ENCODE measurements around the gene ANTKMT.

ANTKMT gene, protein sequence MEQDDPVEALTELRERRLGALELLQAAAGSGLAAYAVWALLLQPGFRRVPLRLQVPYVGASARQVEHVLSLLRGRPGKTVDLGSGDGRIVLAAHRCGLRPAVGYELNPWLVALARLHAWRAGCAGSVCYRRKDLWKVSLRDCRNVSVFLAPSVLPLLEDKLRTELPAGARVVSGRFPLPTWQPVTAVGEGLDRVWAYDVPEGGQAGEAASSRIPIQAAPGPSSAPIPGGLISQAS

GRCh38 chr16:720990-721764 is at the start of gene ANTKMT:
TSS of gene ANTKMT (plus strand) at chr16:721146. CDS start at chr16:721275, 129 bp downstream.
- TF ChIP-seq TAF1 (IDR thresholded peaks at IDR 0.05; ENCODE audit: low read depth) (peak; percentile 25; the same call in 1 of the 2 replicates), NFIC (IDR thresholded peaks at IDR 0.05) (peak; percentile 82; the same call in 1 of the 2 replicates), YY1 (IDR thresholded peaks at IDR 0.05; ENCODE audit: low read depth) (0 out of 2 replicates have a peak, but pooled peaks have one; percentile 10), TCF12 (IDR thresholded peaks at IDR 0.05; ENCODE audit: low read depth) (no peak; the same call in 1 of the 2 replicates), USF1 (IDR thresholded peaks at IDR 0.05) (peak; percentile 49), TEAD4 (IDR thresholded peaks at IDR 0.05) (0 out of 2 replicates have a peak, but pooled peaks have one; percentile 26), ZBTB7A (IDR thresholded peaks at IDR 0.05; ENCODE audit: low read depth) (0 out of 2 replicates have a peak, but pooled peaks have one; percentile 73), RAD21 (IDR thresholded peaks at IDR 0.05; ENCODE audit: low read depth) (no peak; the same call in 1 of the 2 replicates), CEBPB (IDR thresholded peaks at IDR 0.05) (no peak), EP300 (IDR thresholded peaks at IDR 0.05; ENCODE audit: borderline replicate concordance) (no peak)
- TF ChIP-seq, protein P1, sequence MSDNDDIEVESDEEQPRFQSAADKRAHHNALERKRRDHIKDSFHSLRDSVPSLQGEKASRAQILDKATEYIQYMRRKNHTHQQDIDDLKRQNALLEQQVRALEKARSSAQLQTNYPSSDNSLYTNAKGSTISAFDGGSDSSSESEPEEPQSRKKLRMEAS (IDR thresholded peaks at IDR 0.05) = peak; percentile 100

DNA sequence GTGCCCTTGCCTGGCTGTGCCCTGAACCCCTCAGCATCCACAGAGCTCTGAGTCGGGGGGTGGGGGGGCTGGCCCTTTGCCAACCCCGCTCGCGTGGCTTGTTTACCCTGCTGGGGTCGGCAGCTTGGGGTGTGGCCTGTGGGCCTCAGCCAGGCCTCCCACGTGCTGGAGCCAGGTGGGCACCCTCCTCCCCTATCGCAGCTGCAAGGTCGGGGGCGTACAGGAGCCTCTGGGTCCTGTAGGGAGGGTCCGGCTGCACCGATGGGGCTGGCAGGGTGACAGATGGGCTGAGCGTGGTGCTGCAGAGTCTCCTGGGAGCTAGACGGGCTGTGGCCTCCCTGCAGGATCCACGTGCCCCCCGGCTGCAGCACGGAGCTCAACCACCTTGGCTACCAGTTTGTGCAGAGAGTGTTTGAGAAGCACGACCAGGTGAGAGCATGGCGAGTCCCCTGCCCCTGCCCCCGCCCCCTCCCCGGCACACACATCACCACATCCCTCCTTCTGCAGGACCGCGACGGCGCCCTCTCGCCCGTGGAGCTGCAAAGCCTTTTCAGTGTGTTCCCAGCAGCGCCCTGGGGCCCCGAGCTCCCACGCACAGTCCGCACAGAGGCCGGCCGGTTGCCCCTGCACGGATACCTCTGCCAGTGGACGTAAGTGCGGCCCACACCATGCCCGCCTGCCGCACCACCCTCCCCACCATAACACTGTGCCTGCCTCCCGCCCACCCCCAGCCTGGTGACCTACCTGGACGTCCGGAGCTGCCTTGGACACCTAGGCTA is 49.4 kb upstream of the ANTKMT start:
- no peak for TF ChIP-seq USF1 (IDR thresholded peaks at IDR 0.05)
- 0 out of 2 replicates have a peak, but pooled peaks have one; percentile 18 for TF ChIP-seq NFIC (IDR thresholded peaks at IDR 0.05)

DNA sequence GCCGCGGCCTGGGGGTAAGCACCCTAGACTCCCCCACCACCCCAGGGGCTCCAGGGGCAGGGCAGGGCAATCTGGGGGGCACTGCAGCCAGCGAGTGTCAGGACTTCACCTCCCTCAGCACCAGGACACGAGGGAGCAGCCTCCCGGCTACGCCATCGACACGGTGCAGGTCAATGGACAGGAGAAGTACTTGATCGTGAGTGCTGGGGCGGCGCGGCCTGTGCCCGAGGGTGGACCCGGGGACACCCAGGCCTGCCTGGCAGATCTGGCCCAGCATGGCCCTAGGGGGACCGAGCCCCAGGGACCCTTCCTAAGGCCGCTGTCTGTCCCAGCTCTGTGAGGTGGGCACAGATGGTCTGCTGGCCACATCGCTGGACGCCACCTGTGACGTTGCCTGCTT is 48.6 kb upstream of the ANTKMT start:
- TF ChIP-seq EGR1 (IDR thresholded peaks at IDR 0.05) (no peak), CREB1 (IDR thresholded peaks at IDR 0.05; ENCODE audit: low read depth) (no peak), TCF12 (IDR thresholded peaks at IDR 0.05; ENCODE audit: low read depth) (no peak), CEBPB (IDR thresholded peaks at IDR 0.05) (no peak), RAD21 (IDR thresholded peaks at IDR 0.05; ENCODE audit: low read depth) (no peak), USF1 (IDR thresholded peaks at IDR 0.05) (no peak), TAF1 (IDR thresholded peaks at IDR 0.05; ENCODE audit: low read depth) (no peak), ZBTB7A (IDR thresholded peaks at IDR 0.05; ENCODE audit: low read depth) (no peak), TEAD4 (IDR thresholded peaks at IDR 0.05) (no peak), YY1 (IDR thresholded peaks at IDR 0.05; ENCODE audit: low read depth) (no peak), EP300 (IDR thresholded peaks at IDR 0.05; ENCODE audit: borderline replicate concordance) (no peak), NFIC (IDR thresholded peaks at IDR 0.05) (no peak), FOXM1 (IDR thresholded peaks at IDR 0.05; ENCODE audit: borderline replicate concordance, low read depth) (no peak), REST (IDR thresholded peaks at IDR 0.05; ENCODE audit: low read depth) (no peak)
- TF ChIP-seq, protein P1 (IDR thresholded peaks at IDR 0.05) = no peak

DNA sequence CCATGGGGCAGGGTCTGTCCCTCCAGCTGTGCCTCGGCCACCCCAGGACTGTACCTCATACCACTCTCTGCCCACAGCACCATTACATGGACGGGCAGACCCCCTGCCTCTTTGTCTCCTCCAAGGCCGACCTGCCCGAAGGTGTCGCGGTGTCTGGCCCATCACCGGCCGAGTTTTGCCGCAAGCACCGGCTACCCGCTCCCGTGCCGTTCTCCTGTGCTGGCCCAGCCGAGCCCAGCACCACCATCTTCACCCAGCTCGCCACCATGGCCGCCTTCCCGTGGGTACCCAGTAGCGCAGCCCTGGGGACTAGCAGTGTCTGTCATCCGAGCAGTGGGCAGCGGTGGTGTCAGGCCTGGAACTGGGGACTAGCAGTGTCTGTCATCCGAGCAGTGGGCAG is 48.1 kb upstream of the ANTKMT start:
- TF ChIP-seq USF1 (IDR thresholded peaks at IDR 0.05) (no peak), TEAD4 (IDR thresholded peaks at IDR 0.05) (no peak), REST (IDR thresholded peaks at IDR 0.05; ENCODE audit: low read depth) (no peak), EGR1 (IDR thresholded peaks at IDR 0.05) (no peak), ZBTB7A (IDR thresholded peaks at IDR 0.05; ENCODE audit: low read depth) (no peak)
- TF ChIP-seq, protein P1 (IDR thresholded peaks at IDR 0.05) = no peak
